Measurements from ENCODE around the gene CHID1.

The CHID1 gene

GRCh38 chr11:866481-866880 is 44.1 kb downstream of the CHID1 start:
- H2BK120ac ChIP-seq (ENCODE audit: insufficient read depth, low read length, poor library complexity): no peak overlapping the region

GRCh38 chr11:865462-866430 is 44.9 kb downstream of the CHID1 start:
- no peak overlapping the region for H3K27ac ChIP-seq (ENCODE audit: low read depth, low read length)
- no peak overlapping the region for H3K4ac ChIP-seq (ENCODE audit: low read depth, low read length)
- H3K18ac ChIP-seq (ENCODE audit: low read length): no peak overlapping the region
- H3K23ac ChIP-seq (ENCODE audit: low read length): no peak overlapping the region
- no peaks in the 10 kb centered on the region for H3K27me3 ChIP-seq (ENCODE audit: insufficient read depth, low read length)
- H4K12ac ChIP-seq (ENCODE audit: low read depth, low read length): no peak overlapping the region
- WGBS (ENCODE audit: extremely low coverage, insufficient coverage, insufficient read length): no CpG with 5 or more reads among the region's 41 CpGs
- no peak overlapping the region for H3K4me2 ChIP-seq (ENCODE audit: low read length)
- peaks cover 5 to 12% of the 10 kb centered on the region in 2 experiments for H3K36me3 ChIP-seq (ENCODE audit: control insufficient read depth in 1 of 2, insufficient read depth in 2 of 2, low read length in 2 of 2)
- no peak for DNase-seq
- H3K79me2 ChIP-seq (ENCODE audit: control insufficient read depth, insufficient read depth, low read length, poor library complexity): no peaks in the 10 kb centered on the region
- no peak overlapping the region for H2BK5ac ChIP-seq (ENCODE audit: low read depth, low read length, poor library complexity)
- no peaks in the 10 kb centered on the region for H3K4me1 ChIP-seq (ENCODE audit: control insufficient read depth in 1 of 2, insufficient read depth in 2 of 2, low read length in 2 of 2)
- no peak overlapping the region for H4K8ac ChIP-seq (ENCODE audit: low read depth, low read length)
- no peak overlapping the region for H3K14ac ChIP-seq (ENCODE audit: low read length)
- H3K4me3 ChIP-seq (ENCODE audit: low read depth, low read length): no peak overlapping the region
- H3K9ac ChIP-seq (ENCODE audit: low read length): no peak overlapping the region
- no peak overlapping the region for H2AK5ac ChIP-seq (ENCODE audit: low read length)
- H2AFZ ChIP-seq (ENCODE audit: insufficient read depth, low read length, poor library complexity): no peak overlapping the region
- H3K79me1 ChIP-seq (ENCODE audit: low read length): no peaks in the 10 kb centered on the region
- no peak overlapping the region for H2BK120ac ChIP-seq (ENCODE audit: insufficient read depth, low read length, poor library complexity)
- H4K91ac ChIP-seq (ENCODE audit: low read depth, low read length): no peak overlapping the region
- peaks cover 1% of the 10 kb centered on the region for H3K9me3 ChIP-seq (ENCODE audit: insufficient read depth, low read depth, low read length)
- H2BK12ac ChIP-seq (ENCODE audit: low read length): no peak overlapping the region

More at GRCh38 chr11:866481-866880, 44.1 kb downstream of the CHID1 start:
- Histone ChIP-seq H3K27ac (ENCODE audit: low read depth, low read length) (no peak overlapping the region), H3K79me2 (ENCODE audit: control insufficient read depth, insufficient read depth, low read length, poor library complexity) (no peaks in the 10 kb centered on the region), H3K4me1 (ENCODE audit: control insufficient read depth in 1 of 2, insufficient read depth in 2 of 2, low read length in 2 of 2) (no peaks in the 10 kb centered on the region), H3K4me2 (ENCODE audit: low read length) (no peak overlapping the region), H3K9me3 (ENCODE audit: insufficient read depth, low read depth, low read length) (peaks cover 1% of the 10 kb centered on the region), H2BK12ac (ENCODE audit: low read length) (no peak overlapping the region), H2AK5ac (ENCODE audit: low read length) (no peak overlapping the region), H3K4me3 (ENCODE audit: low read depth, low read length) (no peak overlapping the region), H4K8ac (ENCODE audit: low read depth, low read length) (no peak overlapping the region), H3K27me3 (ENCODE audit: insufficient read depth, low read length) (no peaks in the 10 kb centered on the region), H3K4ac (ENCODE audit: low read depth, low read length) (no peak overlapping the region), H3K79me1 (ENCODE audit: low read length) (no peaks in the 10 kb centered on the region), H4K91ac (ENCODE audit: low read depth, low read length) (no peak overlapping the region), H3K36me3 (ENCODE audit: control insufficient read depth in 1 of 2, insufficient read depth in 2 of 2, low read length in 2 of 2) (peaks cover 5 to 12% of the 10 kb centered on the region in 2 experiments), H4K12ac (ENCODE audit: low read depth, low read length) (no peak overlapping the region), H3K14ac (ENCODE audit: low read length) (no peak overlapping the region), H3K9ac (ENCODE audit: low read length) (no peak overlapping the region), H3K23ac (ENCODE audit: low read length) (no peak overlapping the region), H2BK5ac (ENCODE audit: low read depth, low read length, poor library complexity) (no peak overlapping the region), H2AFZ (ENCODE audit: insufficient read depth, low read length, poor library complexity) (no peak overlapping the region), H3K18ac (ENCODE audit: low read length) (no peak overlapping the region)
- WGBS (ENCODE audit: extremely low coverage, insufficient coverage, insufficient read length): no CpG with 5 or more reads among the region's 14 CpGs
- DNase-seq: no peak

- H4K12ac ChIP-seq (ENCODE audit: low read depth, low read length): no peak overlapping the region
- no peak overlapping the region for H3K4ac ChIP-seq (ENCODE audit: low read depth, low read length)
- H3K9ac ChIP-seq (ENCODE audit: low read length): no peak overlapping the region
- no peak overlapping the region for H4K8ac ChIP-seq (ENCODE audit: low read depth, low read length)
- no peak overlapping the region for H2AFZ ChIP-seq (ENCODE audit: insufficient read depth, low read length, poor library complexity)
- H3K27ac ChIP-seq (ENCODE audit: low read depth, low read length): no peak overlapping the region
- peaks cover 1% of the 10 kb centered on the region for H3K9me3 ChIP-seq (ENCODE audit: insufficient read depth, low read depth, low read length)
- DNase-seq: no peak
- no peaks in the 10 kb centered on the region for H3K79me2 ChIP-seq (ENCODE audit: control insufficient read depth, insufficient read depth, low read length, poor library complexity)
- no peak overlapping the region for H2BK120ac ChIP-seq (ENCODE audit: insufficient read depth, low read length, poor library complexity)
- H2AK5ac ChIP-seq (ENCODE audit: low read length): no peak overlapping the region
- H3K18ac ChIP-seq (ENCODE audit: low read length): no peak overlapping the region
- no peak overlapping the region for H3K14ac ChIP-seq (ENCODE audit: low read length)
- no peak overlapping the region for H3K4me3 ChIP-seq (ENCODE audit: low read depth, low read length)
- no peak overlapping the region for H3K23ac ChIP-seq (ENCODE audit: low read length)
- WGBS (ENCODE audit: extremely low coverage, insufficient coverage, insufficient read length): no CpG with 5 or more reads among the region's 11 CpGs
- no peaks in the 10 kb centered on the region for H3K79me1 ChIP-seq (ENCODE audit: low read length)
- H2BK12ac ChIP-seq (ENCODE audit: low read length): no peak overlapping the region
- no peak overlapping the region for H4K91ac ChIP-seq (ENCODE audit: low read depth, low read length)
- peaks cover 5 to 12% of the 10 kb centered on the region in 2 experiments for H3K36me3 ChIP-seq (ENCODE audit: control insufficient read depth in 1 of 2, insufficient read depth in 2 of 2, low read length in 2 of 2)
- no peak overlapping the region for H3K4me2 ChIP-seq (ENCODE audit: low read length)
- H2BK5ac ChIP-seq (ENCODE audit: low read depth, low read length, poor library complexity): no peak overlapping the region
- no peaks in the 10 kb centered on the region for H3K4me1 ChIP-seq (ENCODE audit: control insufficient read depth in 1 of 2, insufficient read depth in 2 of 2, low read length in 2 of 2)
- no peaks in the 10 kb centered on the region for H3K27me3 ChIP-seq (ENCODE audit: insufficient read depth, low read length)
Observed at GRCh38 chr11:864898-865297, 45.7 kb downstream of the CHID1 start.

- H3K23ac ChIP-seq (ENCODE audit: low read length): no peak overlapping the region
- no peak overlapping the region for H3K27ac ChIP-seq (ENCODE audit: low read depth, low read length)
- no peak overlapping the region for H2BK12ac ChIP-seq (ENCODE audit: low read length)
- no peak overlapping the region for H2AFZ ChIP-seq (ENCODE audit: insufficient read depth, low read length, poor library complexity)
- no peak overlapping the region for H3K18ac ChIP-seq (ENCODE audit: low read length)
- H3K4me2 ChIP-seq (ENCODE audit: low read length): no peak overlapping the region
- H4K91ac ChIP-seq (ENCODE audit: low read depth, low read length): no peak overlapping the region
- no peak overlapping the region for H2BK120ac ChIP-seq (ENCODE audit: insufficient read depth, low read length, poor library complexity)
- H2BK5ac ChIP-seq (ENCODE audit: low read depth, low read length, poor library complexity): no peak overlapping the region
- H3K4ac ChIP-seq (ENCODE audit: low read depth, low read length): no peak overlapping the region
- H3K14ac ChIP-seq (ENCODE audit: low read length): no peak overlapping the region
- H4K12ac ChIP-seq (ENCODE audit: low read depth, low read length): no peak overlapping the region
- no peak overlapping the region for H4K8ac ChIP-seq (ENCODE audit: low read depth, low read length)
- no peak for DNase-seq
- H3K4me1 ChIP-seq (ENCODE audit: control insufficient read depth in 1 of 2, insufficient read depth in 2 of 2, low read length in 2 of 2): no peaks in the 10 kb centered on the region
- no peak overlapping the region for H2AK5ac ChIP-seq (ENCODE audit: low read length)
- no peak overlapping the region for H3K9ac ChIP-seq (ENCODE audit: low read length)
- H3K4me3 ChIP-seq (ENCODE audit: low read depth, low read length): no peak overlapping the region
- H3K79me2 ChIP-seq (ENCODE audit: control insufficient read depth, insufficient read depth, low read length, poor library complexity): no peaks in the 10 kb centered on the region
- no peaks in the 10 kb centered on the region for H3K27me3 ChIP-seq (ENCODE audit: insufficient read depth, low read length)
- H3K36me3 ChIP-seq (ENCODE audit: control insufficient read depth in 1 of 2, insufficient read depth in 2 of 2, low read length in 2 of 2): peaks cover 5 to 11% of the 10 kb centered on the region in 2 experiments
- H3K79me1 ChIP-seq (ENCODE audit: low read length): no peaks in the 10 kb centered on the region
- peaks cover 1% of the 10 kb centered on the region for H3K9me3 ChIP-seq (ENCODE audit: insufficient read depth, low read depth, low read length)
- no CpG with 5 or more reads among the region's 31 CpGs for WGBS (ENCODE audit: extremely low coverage, insufficient coverage, insufficient read length)
Observed at GRCh38 chr11:863910-864827, 46.4 kb downstream of the CHID1 start.
